HG03064 (cell line): ENCODE results near the gene MAFF.
"Not testable (repeated sequence)": the region's sequence is repeated elsewhere in the genome, so short reads cannot be mapped to it uniquely, and the experiment has no call there.

ENCODE experiments used
- ATAC-seq: cut with Tn5 transposase; IDR thresholded peaks from one replicate; pipeline ENCODE4 v1.9.1; 2021; ENCODE audit warnings: low read depth; ENCODE audit not compliant: unreplicated experiment

Gene MAFF

GRCh38 chr22:38221908-38222796 is 20.4 kb downstream of the MAFF start:
- ATAC-seq, result no peak

- ATAC-seq, result no peak
Observed at GRCh38 chr22:38222797-38223119, 21.0 kb downstream of the MAFF start.

- ATAC-seq, result no peak
Observed at GRCh38 chr22:38223289-38223960, 21.6 kb downstream of the MAFF start.

- no peak for ATAC-seq
Observed at GRCh38 chr22:38226853-38227649, 25.3 kb downstream of the MAFF start.

GRCh38 chr22:38228326-38228872 is 26.6 kb downstream of the MAFF start:
- ATAC-seq, result no peak

GRCh38 chr22:38228873-38229740 is 27.3 kb downstream of the MAFF start:
- ATAC-seq, result no peak

GRCh38 chr22:38230108-38230825 is 28.5 kb downstream of the MAFF start:
- ATAC-seq, result no peak

- no peak for ATAC-seq
Observed at GRCh38 chr22:38230916-38231315, 29.1 kb downstream of the MAFF start.

- no peak for ATAC-seq
Observed at GRCh38 chr22:38232196-38232595, 30.4 kb downstream of the MAFF start.

GRCh38 chr22:38233427-38233826 is 31.6 kb downstream of the MAFF start:
- ATAC-seq, result no peak

GRCh38 chr22:38233856-38234255 is 32.1 kb downstream of the MAFF start:
- ATAC-seq, result not testable (repeated sequence)

GRCh38 chr22:38235240-38235850 is 33.6 kb downstream of the MAFF start:
- ATAC-seq, result no peak

GRCh38 chr22:38236786-38237185 is 35.0 kb downstream of the MAFF start:
- no peak for ATAC-seq

GRCh38 chr22:38238519-38239071 is 36.8 kb downstream of the MAFF start:
- no peak for ATAC-seq

GRCh38 chr22:38239101-38239761 is 37.4 kb downstream of the MAFF start:
- no peak for ATAC-seq

- no peak for ATAC-seq
Observed at GRCh38 chr22:38240734-38241252, 39.0 kb downstream of the MAFF start.

- no peak for ATAC-seq
Observed at GRCh38 chr22:38243007-38243765, 41.4 kb downstream of the MAFF start.
